K562 (cell line): Measurements from ENCODE around the gene IGSF21. TPM values are rescaled to one million over a fixed set of nuclear protein-coding genes. Genes with fewer than 3 reads are reported as not detected.

Experiments
- BCOR ChIP-seq: fragments of 450-650 bp; IDR thresholded peaks from 2 replicates; pipeline ENCODE4 v1.6.1; 2016
- CHD4 ChIP-seq: fragments of 200-600 bp; sonication (generic); IDR thresholded peaks from 3 replicates; pipeline ENCODE4 v1.6.1; 2012; ENCODE audit warnings: low read depth, mild to moderate bottlenecking, mixed read lengths, low read length, inconsistent platforms; ENCODE audit not compliant: insufficient read depth, insufficient replicate concordance, poor library complexity, severe bottlenecking
- DPF2 ChIP-seq: fragments of 450-650 bp; IDR thresholded peaks from 2 replicates; pipeline ENCODE4 v1.6.1; 2016
- HBP1 ChIP-seq: fragments of 450-650 bp; formaldehyde crosslinking; IDR thresholded peaks from 2 replicates; pipeline ENCODE4 v1.4.0; 2022; ENCODE audit warnings: missing genetic modification characterization
- NCOR1 ChIP-seq: fragments of 450-650 bp; IDR thresholded peaks from 2 replicates; pipeline ENCODE4 v1.6.1; 2016; ENCODE audit warnings: mild to moderate bottlenecking, moderate library complexity
- OTX1 ChIP-seq: fragments of 450-650 bp; formaldehyde crosslinking; IDR thresholded peaks from 2 replicates; pipeline ENCODE4 v1.4.0; 2022; ENCODE audit warnings: mild to moderate bottlenecking
- RBM25 ChIP-seq: fragments of 200-400 bp; formaldehyde crosslinking; IDR thresholded peaks from 2 replicates; pipeline ENCODE4 v1.6.1; 2018; ENCODE audit warnings: low read length, low read depth, moderate library complexity; ENCODE audit not compliant: severe bottlenecking
- SMARCC2 ChIP-seq: fragments of 450-650 bp; IDR thresholded peaks from 2 replicates; pipeline ENCODE4 v1.6.1; 2017; ENCODE audit warnings: antibody characterized with exemption, moderate library complexity, mild to moderate bottlenecking, low read depth
- TCF3 ChIP-seq: sonication (generic); formaldehyde crosslinking; IDR thresholded peaks from 2 replicates; pipeline ENCODE4 v1.4.0; 2020; ENCODE audit warnings: mild to moderate bottlenecking, missing genetic modification reagents
- THRB ChIP-seq: fragments of 450-650 bp; formaldehyde crosslinking; conservative IDR thresholded peaks from 2 replicates; pipeline ENCODE4 v1.4.0; 2022; ENCODE audit warnings: mild to moderate bottlenecking, missing genetic modification characterization
- ZBTB40 ChIP-seq, 2 experiments: fragments of 450-650 bp in 1 of 2; sonication (generic) in 1 of 2; formaldehyde crosslinking in 1 of 2; IDR thresholded peaks; 2 replicates each; pipeline versions ENCODE4 v1.7.1 to v1.9.0; 2016 to 2022; ENCODE audit warnings: inconsistent platforms in 1 of 2, mild to moderate bottlenecking in 1 of 2, missing genetic modification reagents in 1 of 2
- ZNF512 ChIP-seq: IDR thresholded peaks from 2 replicates; pipeline ENCODE4 v1.6.1; 2016; ENCODE audit warnings: missing genetic modification characterization, missing compliant biosample characterization
- polyA plus RNA-seq, 8 experiments: library from polyadenylated mRNA; depleted of rRNA in 4 of 8; stranded (reverse) in 5 of 8; unstranded in 3 of 8; fragments of >200 nt; fragmentation: Nextera tagmentation in 2 of 8; fragmentation: Illumina TruSeq in 1 of 8; extraction: Ambion mirVana in 2 of 8; extraction: Trizol in 1 of 8; gene quantifications; 2 replicates each; pipeline versions ENCODE4 v1.2.1 to v1.2.3, GENCODE V29; 2011 to 2014; ENCODE audit warnings: inconsistent platforms in 1 of 8, missing spikeins in 1 of 8
- total RNA-seq, 7 experiments: library from RNA; depleted of rRNA in 6 of 7; stranded (reverse); fragments of >200 nt in 6 of 7; fragmentation: Illumina TruSeq in 2 of 7; extraction: Trizol in 2 of 7; gene quantifications; 2 replicates each; pipeline versions ENCODE4 v1.2.1 to v1.2.3, GENCODE V29; 2011 to 2021; ENCODE audit warnings: low replicate concordance in 1 of 7

The IGSF21 gene
- total and polyA plus RNA-seq, 9 of the 15 experiments (the other 6 are each of a cell fraction or from before 2014, with no cell fraction given) = not detected

- TF ChIP-seq ZBTB40 (IDR thresholded peaks at IDR 0.05) (no peak), ZBTB40 (CRISPR knock-in tag; IDR thresholded peaks at IDR 0.05) (no peak), SMARCC2 (no peak), BCOR (0 out of 2 replicates have a peak, but pooled peaks have one; percentile 9), CHD4 (no peak), ZNF512 (tag) (peak; percentile 41), OTX1 (CRISPR knock-in tag) (0 out of 2 replicates have a peak, but pooled peaks have one; percentile 23), RBM25 (no peak), TCF3 (CRISPR knock-in tag) (peak; percentile 61), THRB (peak; percentile 54; the same call in 1 of the 2 replicates), DPF2 (0 out of 2 replicates have a peak, but pooled peaks have one; percentile 61), HBP1 (peak; percentile 58; the same call in 1 of the 2 replicates), NCOR1 (peak; percentile 27; the same call in 1 of the 2 replicates)
Measured at GRCh38 chr1:18385239-18385790, 277.7 kb downstream of the IGSF21 start (continued).
